Measurements from ENCODE around the gene ABCC3. TPM values are rescaled to one million over a fixed set of nuclear protein-coding genes. Genes with fewer than 3 reads are reported as not detected.

Gene ABCC3
- total and polyA plus RNA-seq, 2 donors (not counting 1 experiment from before 2014, with no cell fraction given), result 11.5 to 34.8 TPM

GRCh38 chr17:50656509-50656908 lies 21.8 kb downstream of the ABCC3 start:
- TF ChIP-seq CTCF (conservative IDR thresholded peaks at IDR 0.05 in 1 of 2, IDR thresholded peaks at IDR 0.05 in 1 of 2; ENCODE audit: low read depth in 1 of 2, low read length in 2 of 2) (no peak), EZH2 (IDR thresholded peaks at IDR 0.05; ENCODE audit: low read length, missing control alignments) (no peak)
- no peak overlapping the region for H3K4me2 ChIP-seq (ENCODE audit: extremely low read depth, insufficient read depth, low read length)

GRCh38 chr17:50657054-50657453 lies 22.4 kb downstream of the ABCC3 start:
- Histone ChIP-seq H3K4me2 (ENCODE audit: extremely low read depth, insufficient read depth, low read length) (no peak overlapping the region), H3K9me3 (ENCODE audit: control insufficient read depth, insufficient read depth, low read depth, low read length) (no peaks in the 10 kb centered on the region), H3K79me2 (ENCODE audit: control insufficient read depth, insufficient read depth, low read length) (no peaks in the 10 kb centered on the region), H3K9ac (ENCODE audit: insufficient read depth, low read length) (no peak overlapping the region), H3K27me3 (ENCODE audit: control insufficient read depth, insufficient read depth, low read length) (no peaks in the 10 kb centered on the region), H2AFZ (ENCODE audit: low read length) (no peak overlapping the region), H3K4me3 (replicated peaks in 1 of 4; ENCODE audit: control extremely low read depth in 1 of 4, insufficient read depth in 1 of 4, low read depth in 3 of 4, low read length in 4 of 4) (no peak overlapping the region), H3K27ac (ENCODE audit: insufficient read depth, low read length) (no peak overlapping the region), H4K20me1 (ENCODE audit: control insufficient read depth, extremely low read depth, insufficient read depth, low read length) (no peaks in the 10 kb centered on the region), H3K36me3 (ENCODE audit: control insufficient read depth, insufficient read depth, low read length) (no peaks in the 10 kb centered on the region), H3K4me1 (ENCODE audit: control insufficient read depth, extremely low read depth, insufficient read depth, low read length) (peaks cover 28% of the 10 kb centered on the region)
- DNase-seq (ENCODE audit: low read depth in 2 of 2), result no peak
- no peak for TF ChIP-seq EZH2 (IDR thresholded peaks at IDR 0.05; ENCODE audit: low read length, missing control alignments)
- TF ChIP-seq CTCF (conservative IDR thresholded peaks at IDR 0.05 in 1 of 2, IDR thresholded peaks at IDR 0.05 in 1 of 2; ENCODE audit: low read depth in 1 of 2, low read length in 2 of 2), result no peak

More at GRCh38 chr17:50656509-50656908, 21.8 kb downstream of the ABCC3 start:
- Histone ChIP-seq H2AFZ (ENCODE audit: low read length) (no peak overlapping the region), H3K79me2 (ENCODE audit: control insufficient read depth, insufficient read depth, low read length) (no peaks in the 10 kb centered on the region), H3K36me3 (ENCODE audit: control insufficient read depth, insufficient read depth, low read length) (no peaks in the 10 kb centered on the region), H3K9ac (ENCODE audit: insufficient read depth, low read length) (no peak overlapping the region), H3K27ac (ENCODE audit: insufficient read depth, low read length) (no peak overlapping the region), H3K27me3 (ENCODE audit: control insufficient read depth, insufficient read depth, low read length) (no peaks in the 10 kb centered on the region), H4K20me1 (ENCODE audit: control insufficient read depth, extremely low read depth, insufficient read depth, low read length) (no peaks in the 10 kb centered on the region), H3K9me3 (ENCODE audit: control insufficient read depth, insufficient read depth, low read depth, low read length) (no peaks in the 10 kb centered on the region), H3K4me3 (replicated peaks in 1 of 4; ENCODE audit: control extremely low read depth in 1 of 4, insufficient read depth in 1 of 4, low read depth in 3 of 4, low read length in 4 of 4) (no peak overlapping the region), H3K4me1 (ENCODE audit: control insufficient read depth, extremely low read depth, insufficient read depth, low read length) (peaks cover 23% of the 10 kb centered on the region)
- DNase-seq (ENCODE audit: low read depth in 2 of 2), result no peak

GRCh38 chr17:50657627-50658026 lies 22.9 kb downstream of the ABCC3 start:
- no peak for DNase-seq (ENCODE audit: low read depth in 2 of 2)
- Histone ChIP-seq H3K36me3 (ENCODE audit: control insufficient read depth, insufficient read depth, low read length) (no peaks in the 10 kb centered on the region), H2AFZ (ENCODE audit: low read length) (no peak overlapping the region), H3K9ac (ENCODE audit: insufficient read depth, low read length) (no peak overlapping the region), H3K27me3 (ENCODE audit: control insufficient read depth, insufficient read depth, low read length) (no peaks in the 10 kb centered on the region), H3K4me2 (ENCODE audit: extremely low read depth, insufficient read depth, low read length) (no peak overlapping the region), H4K20me1 (ENCODE audit: control insufficient read depth, extremely low read depth, insufficient read depth, low read length) (no peaks in the 10 kb centered on the region), H3K79me2 (ENCODE audit: control insufficient read depth, insufficient read depth, low read length) (no peaks in the 10 kb centered on the region), H3K4me1 (ENCODE audit: control insufficient read depth, extremely low read depth, insufficient read depth, low read length) (peaks cover 33% of the 10 kb centered on the region), H3K27ac (ENCODE audit: insufficient read depth, low read length) (no peak overlapping the region), H3K9me3 (ENCODE audit: control insufficient read depth, insufficient read depth, low read depth, low read length) (no peaks in the 10 kb centered on the region), H3K4me3 (replicated peaks in 1 of 4; ENCODE audit: control extremely low read depth in 1 of 4, insufficient read depth in 1 of 4, low read depth in 3 of 4, low read length in 4 of 4) (no peak overlapping the region)
- TF ChIP-seq EZH2 (IDR thresholded peaks at IDR 0.05; ENCODE audit: low read length, missing control alignments) (no peak), CTCF (conservative IDR thresholded peaks at IDR 0.05 in 1 of 2, IDR thresholded peaks at IDR 0.05 in 1 of 2; ENCODE audit: low read depth in 1 of 2, low read length in 2 of 2) (no peak)
